Measurements from ENCODE around the gene FIGN.

FIGN gene

GRCh38 chr2:163617517-163617916 is 118.3 kb downstream of the FIGN start:
- Histone ChIP-seq H3K4me3 (ENCODE audit: low read length in 2 of 2) (no peak overlapping the region), H3K27me3 (ENCODE audit: control insufficient read depth in 1 of 2, insufficient read depth in 2 of 2, low read length in 2 of 2) (no peaks in the 10 kb centered on the region), H3K27ac (ENCODE audit: low read length) (no peak overlapping the region), H3K9me3 (ENCODE audit: control insufficient read depth in 2 of 2, low read length in 2 of 2) (no peaks in the 10 kb centered on the region), H3K4me1 (ENCODE audit: control insufficient read depth, insufficient read depth, low read length) (no peaks in the 10 kb centered on the region), H3K36me3 (ENCODE audit: control insufficient read depth in 2 of 2, insufficient read depth in 2 of 2, low read length in 2 of 2) (no peaks in the 10 kb centered on the region), H3K9ac (ENCODE audit: low read length in 2 of 2) (no peak overlapping the region)

GRCh38 chr2:163613266-163613731 is 122.5 kb downstream of the FIGN start:
- Histone ChIP-seq H3K9me3 (ENCODE audit: control insufficient read depth in 2 of 2, low read length in 2 of 2) (no peaks in the 10 kb centered on the region), H3K27ac (ENCODE audit: low read length) (no peak overlapping the region), H3K27me3 (ENCODE audit: control insufficient read depth in 1 of 2, insufficient read depth in 2 of 2, low read length in 2 of 2) (no peaks in the 10 kb centered on the region), H3K4me1 (ENCODE audit: control insufficient read depth, insufficient read depth, low read length) (no peaks in the 10 kb centered on the region), H3K36me3 (ENCODE audit: control insufficient read depth in 2 of 2, insufficient read depth in 2 of 2, low read length in 2 of 2) (peaks cover 0 to 7% of the 10 kb centered on the region in 2 donors), H3K4me3 (ENCODE audit: low read length in 2 of 2) (no peak overlapping the region), H3K9ac (ENCODE audit: low read length in 2 of 2) (no peak overlapping the region)

- Histone ChIP-seq H3K4me3 (ENCODE audit: low read length in 2 of 2) (no peak overlapping the region), H3K4me1 (ENCODE audit: control insufficient read depth, insufficient read depth, low read length) (no peaks in the 10 kb centered on the region), H3K9me3 (ENCODE audit: control insufficient read depth in 2 of 2, low read length in 2 of 2) (no peaks in the 10 kb centered on the region), H3K9ac (ENCODE audit: low read length in 2 of 2) (no peak overlapping the region), H3K36me3 (ENCODE audit: control insufficient read depth in 2 of 2, insufficient read depth in 2 of 2, low read length in 2 of 2) (peaks cover 0 to 7% of the 10 kb centered on the region in 2 donors), H3K27ac (ENCODE audit: low read length) (no peak overlapping the region), H3K27me3 (ENCODE audit: control insufficient read depth in 1 of 2, insufficient read depth in 2 of 2, low read length in 2 of 2) (no peaks in the 10 kb centered on the region)
These were observed 123.5 kb downstream of the FIGN start for GRCh38 chr2:163612332-163612731.

- Histone ChIP-seq H3K9ac (ENCODE audit: low read length in 2 of 2) (no peak overlapping the region), H3K27ac (ENCODE audit: low read length) (no peak overlapping the region), H3K27me3 (ENCODE audit: control insufficient read depth in 1 of 2, insufficient read depth in 2 of 2, low read length in 2 of 2) (no peaks in the 10 kb centered on the region), H3K9me3 (ENCODE audit: control insufficient read depth in 2 of 2, low read length in 2 of 2) (no peaks in the 10 kb centered on the region), H3K4me1 (ENCODE audit: control insufficient read depth, insufficient read depth, low read length) (no peaks in the 10 kb centered on the region), H3K4me3 (ENCODE audit: low read length in 2 of 2) (no peak overlapping the region), H3K36me3 (ENCODE audit: control insufficient read depth in 2 of 2, insufficient read depth in 2 of 2, low read length in 2 of 2) (peaks cover 0 to 7% of the 10 kb centered on the region in 2 donors)
These were observed 124.3 kb downstream of the FIGN start for GRCh38 chr2:163611557-163611906.

GRCh38 chr2:163610817-163611556 is 124.8 kb downstream of the FIGN start:
- no peaks in the 10 kb centered on the region for H3K27me3 ChIP-seq (ENCODE audit: control insufficient read depth in 1 of 2, insufficient read depth in 2 of 2, low read length in 2 of 2)
- H3K4me3 ChIP-seq (ENCODE audit: low read length in 2 of 2), result no peak overlapping the region

GRCh38 chr2:163607630-163608029 is 128.2 kb downstream of the FIGN start:
- Histone ChIP-seq H3K36me3 (ENCODE audit: control insufficient read depth in 2 of 2, insufficient read depth in 2 of 2, low read length in 2 of 2) (peaks cover 0 to 7% of the 10 kb centered on the region in 2 donors), H3K9me3 (ENCODE audit: control insufficient read depth in 2 of 2, low read length in 2 of 2) (no peaks in the 10 kb centered on the region), H3K9ac (ENCODE audit: low read length in 2 of 2) (no peak overlapping the region), H3K27me3 (ENCODE audit: control insufficient read depth in 1 of 2, insufficient read depth in 2 of 2, low read length in 2 of 2) (no peaks in the 10 kb centered on the region), H3K4me1 (ENCODE audit: control insufficient read depth, insufficient read depth, low read length) (no peaks in the 10 kb centered on the region), H3K4me3 (ENCODE audit: low read length in 2 of 2) (no peak overlapping the region), H3K27ac (ENCODE audit: low read length) (no peak overlapping the region)

More at GRCh38 chr2:163610817-163611556, 124.8 kb downstream of the FIGN start:
- Histone ChIP-seq H3K36me3 (ENCODE audit: control insufficient read depth in 2 of 2, insufficient read depth in 2 of 2, low read length in 2 of 2) (peaks cover 0 to 7% of the 10 kb centered on the region in 2 donors), H3K27ac (ENCODE audit: low read length) (no peak overlapping the region), H3K9ac (ENCODE audit: low read length in 2 of 2) (no peak overlapping the region), H3K4me1 (ENCODE audit: control insufficient read depth, insufficient read depth, low read length) (no peaks in the 10 kb centered on the region), H3K9me3 (ENCODE audit: control insufficient read depth in 2 of 2, low read length in 2 of 2) (no peaks in the 10 kb centered on the region)

- peaks cover 0 to 7% of the 10 kb centered on the region in 2 donors for H3K36me3 ChIP-seq (ENCODE audit: control insufficient read depth in 2 of 2, insufficient read depth in 2 of 2, low read length in 2 of 2)
- no peak overlapping the region for H3K27ac ChIP-seq (ENCODE audit: low read length)
- no peak overlapping the region for H3K4me3 ChIP-seq (ENCODE audit: low read length in 2 of 2)
- H3K9me3 ChIP-seq (ENCODE audit: control insufficient read depth in 2 of 2, low read length in 2 of 2), result no peaks in the 10 kb centered on the region
- no peaks in the 10 kb centered on the region for H3K27me3 ChIP-seq (ENCODE audit: control insufficient read depth in 1 of 2, insufficient read depth in 2 of 2, low read length in 2 of 2)
- H3K4me1 ChIP-seq (ENCODE audit: control insufficient read depth, insufficient read depth, low read length), result no peaks in the 10 kb centered on the region
- H3K9ac ChIP-seq (ENCODE audit: low read length in 2 of 2), result no peak overlapping the region
These were observed 128.9 kb downstream of the FIGN start for GRCh38 chr2:163606878-163607277.

- Histone ChIP-seq H3K4me3 (ENCODE audit: low read length in 2 of 2) (no peak overlapping the region), H3K27me3 (ENCODE audit: control insufficient read depth in 1 of 2, insufficient read depth in 2 of 2, low read length in 2 of 2) (no peaks in the 10 kb centered on the region), H3K4me1 (ENCODE audit: control insufficient read depth, insufficient read depth, low read length) (no peaks in the 10 kb centered on the region), H3K9ac (ENCODE audit: low read length in 2 of 2) (no peak overlapping the region), H3K9me3 (ENCODE audit: control insufficient read depth in 2 of 2, low read length in 2 of 2) (no peaks in the 10 kb centered on the region), H3K27ac (ENCODE audit: low read length) (no peak overlapping the region), H3K36me3 (ENCODE audit: control insufficient read depth in 2 of 2, insufficient read depth in 2 of 2, low read length in 2 of 2) (peaks cover 0 to 7% of the 10 kb centered on the region in 2 donors)
These were observed 130.0 kb downstream of the FIGN start for GRCh38 chr2:163605779-163606178.

- Histone ChIP-seq H3K4me3 (ENCODE audit: low read length in 2 of 2) (no peak overlapping the region), H3K4me1 (ENCODE audit: control insufficient read depth, insufficient read depth, low read length) (no peaks in the 10 kb centered on the region), H3K9ac (ENCODE audit: low read length in 2 of 2) (no peak overlapping the region), H3K36me3 (ENCODE audit: control insufficient read depth in 2 of 2, insufficient read depth in 2 of 2, low read length in 2 of 2) (peaks cover 0 to 4% of the 10 kb centered on the region in 2 donors), H3K27ac (ENCODE audit: low read length) (no peak overlapping the region), H3K9me3 (ENCODE audit: control insufficient read depth in 2 of 2, low read length in 2 of 2) (no peaks in the 10 kb centered on the region), H3K27me3 (ENCODE audit: control insufficient read depth in 1 of 2, insufficient read depth in 2 of 2, low read length in 2 of 2) (no peaks in the 10 kb centered on the region)
These were observed 130.8 kb downstream of the FIGN start for GRCh38 chr2:163604941-163605555.

- Histone ChIP-seq H3K9me3 (ENCODE audit: control insufficient read depth in 2 of 2, low read length in 2 of 2) (no peaks in the 10 kb centered on the region), H3K36me3 (ENCODE audit: control insufficient read depth in 2 of 2, insufficient read depth in 2 of 2, low read length in 2 of 2) (no peaks in the 10 kb centered on the region), H3K27ac (ENCODE audit: low read length) (no peak overlapping the region), H3K4me3 (ENCODE audit: low read length in 2 of 2) (no peak overlapping the region), H3K4me1 (ENCODE audit: control insufficient read depth, insufficient read depth, low read length) (no peaks in the 10 kb centered on the region), H3K9ac (ENCODE audit: low read length in 2 of 2) (no peak overlapping the region), H3K27me3 (ENCODE audit: control insufficient read depth in 1 of 2, insufficient read depth in 2 of 2, low read length in 2 of 2) (no peaks in the 10 kb centered on the region)
These were observed 133.6 kb downstream of the FIGN start for GRCh38 chr2:163602196-163602595.

- no peaks in the 10 kb centered on the region for H3K36me3 ChIP-seq (ENCODE audit: control insufficient read depth in 2 of 2, insufficient read depth in 2 of 2, low read length in 2 of 2)
- H3K9ac ChIP-seq (ENCODE audit: low read length in 2 of 2), result no peak overlapping the region
- H3K4me1 ChIP-seq (ENCODE audit: control insufficient read depth, insufficient read depth, low read length), result no peaks in the 10 kb centered on the region
- H3K4me3 ChIP-seq (ENCODE audit: low read length in 2 of 2), result no peak overlapping the region
- H3K27ac ChIP-seq (ENCODE audit: low read length), result no peak overlapping the region
- H3K9me3 ChIP-seq (ENCODE audit: control insufficient read depth in 2 of 2, low read length in 2 of 2), result no peaks in the 10 kb centered on the region
- no peaks in the 10 kb centered on the region for H3K27me3 ChIP-seq (ENCODE audit: control insufficient read depth in 1 of 2, insufficient read depth in 2 of 2, low read length in 2 of 2)
These were observed 134.4 kb downstream of the FIGN start for GRCh38 chr2:163601377-163601776.

Measured in stomach smooth muscle (tissue), 2 donors.